HFFc6 (cell line): Measurements from ENCODE around the gene SEMA4C. TPM values are rescaled to one million over a fixed set of nuclear protein-coding genes. Genes with fewer than 3 reads are reported as not detected.

ENCODE experiments used
- DNase-seq: peaks from one replicate; pipeline ENCODE4 v3.0.0-alpha.2; 2018
- H3K27ac Mint-ChIP-seq: 2 replicates; pipeline ENCODE4 v1.8.0; 2020; ENCODE audit warnings: mild to moderate bottlenecking, mixed read lengths
- H3K27me3 Mint-ChIP-seq: 2 replicates; pipeline ENCODE4 v1.8.0; 2021; ENCODE audit warnings: mild to moderate bottlenecking, moderate library complexity, mixed read lengths; ENCODE audit not compliant: insufficient read depth
- H3K36me3 Mint-ChIP-seq: 2 replicates; pipeline ENCODE4 v1.8.0; 2021; ENCODE audit warnings: low read depth, mixed read lengths
- H3K4me1 Mint-ChIP-seq: 2 replicates; pipeline ENCODE4 v1.8.0; 2020; ENCODE audit warnings: low read depth, mixed read lengths
- H3K4me3 Mint-ChIP-seq: 2 replicates; pipeline ENCODE4 v1.8.0; 2020; ENCODE audit warnings: mild to moderate bottlenecking, moderate library complexity, mixed read lengths
- H3K9me3 Mint-ChIP-seq: 2 replicates; pipeline ENCODE4 v1.8.0; 2020; ENCODE audit warnings: mild to moderate bottlenecking, mixed read lengths
- total RNA-seq, 6 experiments: library from RNA; stranded (reverse); fragmentation: NEBNext Ultra II Directional; extraction: Animal tissue kit (Norgen Biotek cat#: 25700); gene quantifications; 2 replicates in 1 of 6; 3 replicates in 5 of 6; pipeline ENCODE4 v1.2.3, GENCODE V29; 2021
- TF ChIP-seq, protein P1 (sequence below): fragments of 200-600 bp; sonication (generic); IDR thresholded peaks from 2 replicates; pipeline ENCODE4 v1.5.0; 2021; ENCODE audit warnings: antibody characterized with exemption, mild to moderate bottlenecking

The SEMA4C gene
- total RNA-seq, 6 experiments from 2014 or later, result 11.6 to 13.7 (median 12.7) TPM

DNA sequence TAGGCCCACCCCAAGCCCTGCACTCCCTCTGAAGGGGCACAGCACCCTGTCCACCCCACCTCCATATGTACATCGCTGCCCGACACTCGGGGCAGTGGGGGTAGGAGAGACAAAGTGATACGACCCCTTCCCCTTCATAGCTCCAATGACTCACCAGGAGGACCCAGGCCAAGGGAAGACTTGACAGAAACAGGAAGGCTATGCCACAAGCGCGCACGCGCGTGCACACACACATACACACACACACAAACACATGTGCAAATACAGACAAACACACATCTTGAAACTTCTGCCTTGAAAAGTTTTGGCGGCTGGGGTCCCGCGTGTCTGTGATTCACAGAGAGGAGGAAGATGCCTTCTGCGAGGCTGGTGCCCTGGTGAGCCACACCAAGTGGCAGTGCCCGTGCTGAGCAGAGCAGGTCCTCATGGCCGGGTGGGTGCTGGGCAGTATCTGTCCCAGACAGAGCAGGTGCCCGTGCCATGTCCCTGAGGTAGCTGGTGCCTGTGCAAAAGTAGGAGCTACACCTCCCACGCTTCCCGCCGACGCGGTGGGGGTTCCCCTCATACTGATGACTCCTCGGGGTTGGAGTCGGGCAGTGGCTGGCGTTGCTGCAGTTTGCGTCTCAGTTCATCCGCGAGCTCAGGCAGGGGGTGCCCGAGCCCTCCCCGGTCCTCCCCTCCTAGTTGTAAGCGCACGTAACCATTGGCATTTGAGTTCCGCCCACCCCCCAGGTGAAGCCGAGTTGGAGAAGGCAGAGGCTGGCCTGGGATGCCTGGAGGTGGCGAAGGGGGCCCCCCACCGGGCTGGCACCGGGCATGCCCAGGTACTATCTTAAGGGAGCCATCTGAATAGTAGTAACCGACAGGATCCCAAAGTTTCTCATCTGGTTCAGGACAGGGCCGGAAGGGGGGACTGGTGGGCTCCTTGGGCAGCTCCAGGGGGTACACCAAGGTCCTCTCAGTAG lies 9.5 kb downstream of the SEMA4C start:
- TF ChIP-seq, protein P1, sequence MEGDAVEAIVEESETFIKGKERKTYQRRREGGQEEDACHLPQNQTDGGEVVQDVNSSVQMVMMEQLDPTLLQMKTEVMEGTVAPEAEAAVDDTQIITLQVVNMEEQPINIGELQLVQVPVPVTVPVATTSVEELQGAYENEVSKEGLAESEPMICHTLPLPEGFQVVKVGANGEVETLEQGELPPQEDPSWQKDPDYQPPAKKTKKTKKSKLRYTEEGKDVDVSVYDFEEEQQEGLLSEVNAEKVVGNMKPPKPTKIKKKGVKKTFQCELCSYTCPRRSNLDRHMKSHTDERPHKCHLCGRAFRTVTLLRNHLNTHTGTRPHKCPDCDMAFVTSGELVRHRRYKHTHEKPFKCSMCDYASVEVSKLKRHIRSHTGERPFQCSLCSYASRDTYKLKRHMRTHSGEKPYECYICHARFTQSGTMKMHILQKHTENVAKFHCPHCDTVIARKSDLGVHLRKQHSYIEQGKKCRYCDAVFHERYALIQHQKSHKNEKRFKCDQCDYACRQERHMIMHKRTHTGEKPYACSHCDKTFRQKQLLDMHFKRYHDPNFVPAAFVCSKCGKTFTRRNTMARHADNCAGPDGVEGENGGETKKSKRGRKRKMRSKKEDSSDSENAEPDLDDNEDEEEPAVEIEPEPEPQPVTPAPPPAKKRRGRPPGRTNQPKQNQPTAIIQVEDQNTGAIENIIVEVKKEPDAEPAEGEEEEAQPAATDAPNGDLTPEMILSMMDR, result no peak
- Mint-ChIP-seq H3K27me3 (peaks cover 3% of the 10 kb centered on the region), H3K27ac (0 out of 2 replicates have a peak overlapping the region, but pooled peaks have one; percentile 9), H3K4me1 (peaks cover 11% of the 10 kb centered on the region), H3K9me3 (no peaks in the 10 kb centered on the region), H3K4me3 (no peak overlapping the region), H3K36me3 (no peaks in the 10 kb centered on the region; the same call in 1 of the 2 replicates)
- no peak for DNase-seq

DNA sequence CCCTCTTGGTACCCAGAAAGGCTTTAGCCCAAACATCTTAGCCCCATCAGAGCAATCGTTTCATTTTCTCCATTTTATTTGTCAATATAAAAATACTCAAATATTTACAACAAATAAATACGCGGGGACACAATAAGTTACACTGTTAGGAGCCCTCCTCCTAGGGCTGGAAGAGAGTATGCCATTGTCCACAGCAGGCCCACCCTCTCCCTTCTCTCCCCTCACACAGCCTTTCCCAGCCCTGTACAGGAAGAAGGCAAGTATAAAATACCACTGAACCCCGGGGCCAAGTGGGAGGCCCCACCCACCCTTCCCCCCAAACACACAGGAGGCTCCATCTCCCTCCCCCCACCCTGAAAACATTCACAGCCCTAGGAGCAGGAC lies 10.2 kb downstream of the SEMA4C start:
- Mint-ChIP-seq H3K4me3 (no peak overlapping the region), H3K4me1 (peaks cover 16% of the 10 kb centered on the region), H3K36me3 (no peaks in the 10 kb centered on the region; the same call in 1 of the 2 replicates), H3K9me3 (no peaks in the 10 kb centered on the region), H3K27ac (no peak overlapping the region), H3K27me3 (peaks cover 3% of the 10 kb centered on the region)
- TF ChIP-seq, protein P1, result no peak
- no peak for DNase-seq

- Mint-ChIP-seq H3K27me3 (peaks cover 3% of the 10 kb centered on the region), H3K36me3 (no peaks in the 10 kb centered on the region; the same call in 1 of the 2 replicates), H3K27ac (peak overlapping the region; percentile 31), H3K9me3 (no peaks in the 10 kb centered on the region), H3K4me3 (peak overlapping the region; percentile 67), H3K4me1 (peaks cover 16% of the 10 kb centered on the region)
- no peak for DNase-seq
- TF ChIP-seq, protein P1, result no peak
These were observed 10.7 kb downstream of the SEMA4C start for GRCh38 chr2:96859099-96859649.

DNA sequence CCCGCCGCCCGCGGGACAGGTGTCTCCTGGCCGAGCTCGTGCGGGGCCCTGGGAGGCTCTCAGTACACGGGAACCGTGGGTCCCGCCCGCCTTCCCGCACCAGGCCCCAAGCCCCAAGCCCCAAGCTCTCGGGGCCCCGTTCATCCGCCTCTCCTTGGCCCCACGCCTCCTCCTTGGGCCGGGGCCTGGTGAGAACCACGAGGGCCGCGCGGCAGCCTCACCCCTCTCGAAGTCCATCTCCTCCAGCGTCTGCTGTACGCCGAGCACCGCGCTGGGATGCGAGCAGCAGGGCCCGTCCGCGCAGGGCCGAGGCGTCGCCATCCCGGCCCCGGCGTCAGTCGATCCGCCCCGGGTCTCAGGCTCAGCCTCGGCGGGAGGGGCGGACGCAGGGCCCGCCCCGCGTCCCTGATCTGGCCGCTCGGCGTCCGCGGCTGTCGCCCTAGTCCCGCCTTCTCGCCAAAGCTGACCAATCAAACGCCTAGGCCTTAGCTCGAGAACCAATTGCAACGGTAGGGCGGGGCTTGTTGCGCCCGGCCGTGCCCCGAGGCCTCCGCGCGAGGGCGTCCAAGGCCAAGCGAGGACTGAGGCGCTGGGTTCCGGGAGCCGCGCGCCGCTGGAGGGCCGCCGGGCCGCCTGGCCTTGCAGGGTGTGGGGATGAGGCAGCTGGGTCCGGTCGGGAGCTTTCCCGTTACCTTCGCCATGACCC lies 12.1 kb downstream of the SEMA4C start, which contains the start of gene ANKRD39:
Gene ANKRD39 (minus strand): TSS at position 350 of the 706 bp plus-strand sequence. CDS start 29 bp downstream, at position 321.
- H3K4me1 Mint-ChIP-seq, result peaks cover 16% of the 10 kb centered on the region
- peak within 1 kb of the TSS; percentile 38 for H3K27ac Mint-ChIP-seq
- peaks cover 6% of the 10 kb centered on the region for H3K36me3 Mint-ChIP-seq
- DNase-seq, result peak; percentile 97
- H3K4me3 Mint-ChIP-seq, result peak within 1 kb of the TSS; percentile 88
- TF ChIP-seq, protein P1, result peak; percentile 81
- peaks cover 3% of the 10 kb centered on the region for H3K27me3 Mint-ChIP-seq
- no peaks in the 10 kb centered on the region for H3K9me3 Mint-ChIP-seq
